ENCODE measurements around the gene AUTS2. TPM values are rescaled to one million over a fixed set of nuclear protein-coding genes. Genes with fewer than 3 reads are reported as not detected.

Gene AUTS2
- total RNA-seq, 1 experiment from 2014 or later, result not detected

- intact Hi-C loops (cut with micrococcal nuclease; ENCODE audit: unreplicated experiment), result no loop called here
Measured at GRCh38 chr7:70487886-70488285, 889.6 kb downstream of the AUTS2 start.

GRCh38 chr7:70489813-70490212, 891.5 kb downstream of the AUTS2 start:
- peaks cover 4% of the 10 kb centered on the region for H3K9me3 Mint-ChIP-seq (ENCODE audit: low read depth, unreplicated experiment)
- H3K4me1 Mint-ChIP-seq (ENCODE audit: low read depth, unreplicated experiment), result no peaks in the 10 kb centered on the region
- DNase-seq, result no peak
- CTCF ChIA-PET, result no interaction called here
- no peak for TF ChIP-seq CTCF (IDR thresholded peaks at IDR 0.05; ENCODE audit: unreplicated experiment)
- H3K27me3 Mint-ChIP-seq (ENCODE audit: unreplicated experiment), result no peaks in the 10 kb centered on the region
- no peak overlapping the region for H3K27ac Mint-ChIP-seq (ENCODE audit: unreplicated experiment)
- BruUV-seq (replicated peaks), result no TSS peak
- no peak overlapping the region for H3K4me3 Mint-ChIP-seq (ENCODE audit: low read depth, unreplicated experiment)
- peaks cover 4% of the 10 kb centered on the region for H3K36me3 Mint-ChIP-seq (ENCODE audit: insufficient read depth, unreplicated experiment)
- intact Hi-C loops (cut with micrococcal nuclease; ENCODE audit: unreplicated experiment), result no loop called here

More at GRCh38 chr7:70487886-70488285, 889.6 kb downstream of the AUTS2 start:
- Mint-ChIP-seq H3K27me3 (ENCODE audit: unreplicated experiment) (no peaks in the 10 kb centered on the region), H3K4me3 (ENCODE audit: low read depth, unreplicated experiment) (no peak overlapping the region), H3K9me3 (ENCODE audit: low read depth, unreplicated experiment) (peaks cover 4% of the 10 kb centered on the region), H3K36me3 (ENCODE audit: insufficient read depth, unreplicated experiment) (peaks cover 4% of the 10 kb centered on the region), H3K27ac (ENCODE audit: unreplicated experiment) (no peak overlapping the region), H3K4me1 (ENCODE audit: low read depth, unreplicated experiment) (no peaks in the 10 kb centered on the region)
- BruUV-seq (replicated peaks), result no TSS peak
- DNase-seq, result no peak
- CTCF ChIA-PET, result no interaction called here
- no peak for TF ChIP-seq CTCF (IDR thresholded peaks at IDR 0.05; ENCODE audit: unreplicated experiment)

- no peak for DNase-seq
- TF ChIP-seq CTCF (IDR thresholded peaks at IDR 0.05; ENCODE audit: unreplicated experiment), result no peak
- no TSS peak for BruUV-seq (replicated peaks)
- H3K4me3 Mint-ChIP-seq (ENCODE audit: low read depth, unreplicated experiment), result no peak overlapping the region
- no peak overlapping the region for H3K27ac Mint-ChIP-seq (ENCODE audit: unreplicated experiment)
- no peaks in the 10 kb centered on the region for H3K4me1 Mint-ChIP-seq (ENCODE audit: low read depth, unreplicated experiment)
- H3K27me3 Mint-ChIP-seq (ENCODE audit: unreplicated experiment), result no peaks in the 10 kb centered on the region
- peaks cover under 1% of the 10 kb centered on the region for H3K9me3 Mint-ChIP-seq (ENCODE audit: low read depth, unreplicated experiment)
- peaks cover 4% of the 10 kb centered on the region for H3K36me3 Mint-ChIP-seq (ENCODE audit: insufficient read depth, unreplicated experiment)
- CTCF ChIA-PET, result no interaction called here
- intact Hi-C loops (cut with micrococcal nuclease; ENCODE audit: unreplicated experiment), result no loop called here
Measured at GRCh38 chr7:70492625-70493024, 894.4 kb downstream of the AUTS2 start.

GRCh38 chr7:70494225-70495032, 896.2 kb downstream of the AUTS2 start:
- no peaks in the 10 kb centered on the region for H3K9me3 Mint-ChIP-seq (ENCODE audit: low read depth, unreplicated experiment)
- H3K36me3 Mint-ChIP-seq (ENCODE audit: insufficient read depth, unreplicated experiment), result no peaks in the 10 kb centered on the region
- intact Hi-C loops (cut with micrococcal nuclease; ENCODE audit: unreplicated experiment), result no loop called here
- no TSS peak for BruUV-seq (replicated peaks)
- no peak for TF ChIP-seq CTCF (IDR thresholded peaks at IDR 0.05; ENCODE audit: unreplicated experiment)
- H3K4me3 Mint-ChIP-seq (ENCODE audit: low read depth, unreplicated experiment), result no peak overlapping the region
- no peak for DNase-seq
- H3K27ac Mint-ChIP-seq (ENCODE audit: unreplicated experiment), result no peak overlapping the region
- CTCF ChIA-PET, result no interaction called here
- H3K27me3 Mint-ChIP-seq (ENCODE audit: unreplicated experiment), result no peaks in the 10 kb centered on the region
- H3K4me1 Mint-ChIP-seq (ENCODE audit: low read depth, unreplicated experiment), result no peaks in the 10 kb centered on the region
